HG03139 (cell line): ENCODE results near the gene RAB11FIP3.

Source experiments
- ATAC-seq: cut with Tn5 transposase; IDR thresholded peaks from one replicate; pipeline ENCODE4 v1.9.1; 2021; ENCODE audit not compliant: unreplicated experiment

RAB11FIP3 gene

GRCh38 chr16:529012-529575 lies 103.6 kb downstream of the RAB11FIP3 start:
- no peak for ATAC-seq

GRCh38 chr16:530111-530817 lies 104.8 kb downstream of the RAB11FIP3 start:
- ATAC-seq, result no peak

- no peak for ATAC-seq
Observed at GRCh38 chr16:531494-532125, 106.2 kb downstream of the RAB11FIP3 start.

GRCh38 chr16:533391-534123 lies 108.1 kb downstream of the RAB11FIP3 start:
- no peak for ATAC-seq

GRCh38 chr16:534135-534534 lies 108.7 kb downstream of the RAB11FIP3 start:
- ATAC-seq, result no peak

- ATAC-seq, result no peak
Observed at GRCh38 chr16:534856-535445, 109.5 kb downstream of the RAB11FIP3 start.

GRCh38 chr16:535446-536405 lies 110.3 kb downstream of the RAB11FIP3 start:
- no peak for ATAC-seq

GRCh38 chr16:536746-537145 lies 111.3 kb downstream of the RAB11FIP3 start:
- ATAC-seq, result no peak

- no peak for ATAC-seq
Observed at GRCh38 chr16:537415-538335, 112.2 kb downstream of the RAB11FIP3 start.

GRCh38 chr16:539901-540530 lies 114.6 kb downstream of the RAB11FIP3 start:
- ATAC-seq, result no peak

- no peak for ATAC-seq
Observed at GRCh38 chr16:540645-541340, 115.3 kb downstream of the RAB11FIP3 start.

GRCh38 chr16:543301-544164 lies 118.1 kb downstream of the RAB11FIP3 start:
- no peak for ATAC-seq

GRCh38 chr16:544517-544916 lies 119.1 kb downstream of the RAB11FIP3 start:
- ATAC-seq, result no peak

GRCh38 chr16:546909-547770 lies 121.7 kb downstream of the RAB11FIP3 start:
- no peak for ATAC-seq

GRCh38 chr16:548586-548985 lies 123.1 kb downstream of the RAB11FIP3 start:
- no peak for ATAC-seq
